ENCODE measurements around the gene MAL. TPM values are rescaled to one million over a fixed set of nuclear protein-coding genes. Genes with fewer than 3 reads are reported as not detected.

The MAL gene
- total and polyA plus RNA-seq, 2 of the 13 experiments (the other 11 are each of a cell fraction or from before 2014, with no cell fraction given): not detected

- WGBS (ENCODE audit: low lambda C conversion rate): 6% methylated on average over 6 of the region's 6 CpGs
- ATAC-seq (no peak), FAIRE-seq (no peak), DNase-seq (ENCODE audit: low spot score) (no peak)
- H3K27ac ChIP-seq (ENCODE audit: extremely low read length, insufficient read depth, low read length): no peak overlapping the region
- H4K20me1 ChIP-seq (ENCODE audit: insufficient read depth, low read length): no peaks in the 10 kb centered on the region
- H3K27me3 ChIP-seq (ENCODE audit: control insufficient read depth in 1 of 2, insufficient read depth in 2 of 2, low read length in 2 of 2): peaks cover 17 to 62% of the 10 kb centered on the region in 2 experiments; a peak in 4 of 5 replicates
- no peaks in the 10 kb centered on the region for H3K79me2 ChIP-seq (ENCODE audit: insufficient read depth, low read length)
- POLR2A ChIA-PET: no interaction called here
- no peaks in the 10 kb centered on the region for H3K36me3 ChIP-seq (replicated peaks in 1 of 2; ENCODE audit: control insufficient read depth in 1 of 2, insufficient read depth in 2 of 2, low read length in 2 of 2)
- intact Hi-C loops (cut with micrococcal nuclease; ENCODE audit: unreplicated experiment) (no loop called here), in situ Hi-C loops (cut with HindIII; ENCODE audit: extremely low pct_ligation_motif_present, low pct_unique_long_range_greater_than_20kb) (no loop called here)
- H3K4me2 ChIP-seq (ENCODE audit: low read depth, low read length): no peak overlapping the region
- H3K4me1 ChIP-seq (ENCODE audit: insufficient read depth, low read length): no peaks in the 10 kb centered on the region
- CTCF ChIA-PET (ENCODE audit: low intra/inter-chr PET ratio, low total read pairs): no interaction called here
- no peak overlapping the region for H3K4me3 ChIP-seq (replicated peaks in 1 of 3; ENCODE audit: insufficient read depth in 1 of 3, low read depth in 2 of 3, low read length in 3 of 3)
- no peak overlapping the region for H2AFZ ChIP-seq (ENCODE audit: low read length)
- no TSS peak for BruUV-seq (replicated peaks)
- H3K9ac ChIP-seq (ENCODE audit: insufficient read depth, low read depth, low read length): no peak overlapping the region
- H3K9me3 ChIP-seq (ENCODE audit: low read length): no peaks in the 10 kb centered on the region
- TF ChIP-seq ZFP36L1 (CRISPR knock-in tag; IDR thresholded peaks at IDR 0.05) (no peak), ZNF773 (CRISPR knock-in tag; IDR thresholded peaks at IDR 0.05; ENCODE audit: borderline replicate concordance) (no peak), PHF20 (CRISPR knock-in tag; IDR thresholded peaks at IDR 0.05) (no peak), HOMEZ (CRISPR knock-in tag; IDR thresholded peaks at IDR 0.05; ENCODE audit: low read depth) (no peak), HNRNPL (IDR thresholded peaks at IDR 0.05; ENCODE audit: low read depth, low read length) (no peak), ZNF343 (CRISPR knock-in tag; IDR thresholded peaks at IDR 0.05) (no peak), HMG20A (CRISPR knock-in tag; IDR thresholded peaks at IDR 0.05; ENCODE audit: borderline replicate concordance) (no peak), ZNF841 (CRISPR knock-in tag; IDR thresholded peaks at IDR 0.05; ENCODE audit: borderline replicate concordance) (no peak), SMARCC2 (IDR thresholded peaks at IDR 0.05) (no peak), CCAR2 (optimal IDR thresholded peaks at IDR 0.05; ENCODE audit: low read depth, low read length) (no peak), RFX1 (IDR thresholded peaks at IDR 0.05) (no peak), HIVEP1 (CRISPR knock-in tag; IDR thresholded peaks at IDR 0.05) (no peak), ZNF230 (CRISPR knock-in tag; IDR thresholded peaks at IDR 0.05) (no peak), ISX (CRISPR knock-in tag; conservative IDR thresholded peaks at IDR 0.05) (no peak), BRD4 (CRISPR knock-in tag; IDR thresholded peaks at IDR 0.05) (no peak)
- TF ChIP-seq, protein P1, sequence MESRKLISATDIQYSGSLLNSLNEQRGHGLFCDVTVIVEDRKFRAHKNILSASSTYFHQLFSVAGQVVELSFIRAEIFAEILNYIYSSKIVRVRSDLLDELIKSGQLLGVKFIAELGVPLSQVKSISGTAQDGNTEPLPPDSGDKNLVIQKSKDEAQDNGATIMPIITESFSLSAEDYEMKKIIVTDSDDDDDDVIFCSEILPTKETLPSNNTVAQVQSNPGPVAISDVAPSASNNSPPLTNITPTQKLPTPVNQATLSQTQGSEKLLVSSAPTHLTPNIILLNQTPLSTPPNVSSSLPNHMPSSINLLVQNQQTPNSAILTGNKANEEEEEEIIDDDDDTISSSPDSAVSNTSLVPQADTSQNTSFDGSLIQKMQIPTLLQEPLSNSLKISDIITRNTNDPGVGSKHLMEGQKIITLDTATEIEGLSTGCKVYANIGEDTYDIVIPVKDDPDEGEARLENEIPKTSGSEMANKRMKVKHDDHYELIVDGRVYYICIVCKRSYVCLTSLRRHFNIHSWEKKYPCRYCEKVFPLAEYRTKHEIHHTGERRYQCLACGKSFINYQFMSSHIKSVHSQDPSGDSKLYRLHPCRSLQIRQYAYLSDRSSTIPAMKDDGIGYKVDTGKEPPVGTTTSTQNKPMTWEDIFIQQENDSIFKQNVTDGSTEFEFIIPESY (CRISPR knock-in tag; IDR thresholded peaks at IDR 0.05): no peak
These were observed 11.8 kb upstream of the MAL start for GRCh38 chr2:95013726-95014125.

Measured in HepG2 (cell line).